ENCODE data around the gene INTS4.
"Not testable (repeated sequence)": the region's sequence is repeated elsewhere in the genome, so short reads cannot be mapped to it uniquely, and the experiment has no call there.

Gene INTS4

DNA sequence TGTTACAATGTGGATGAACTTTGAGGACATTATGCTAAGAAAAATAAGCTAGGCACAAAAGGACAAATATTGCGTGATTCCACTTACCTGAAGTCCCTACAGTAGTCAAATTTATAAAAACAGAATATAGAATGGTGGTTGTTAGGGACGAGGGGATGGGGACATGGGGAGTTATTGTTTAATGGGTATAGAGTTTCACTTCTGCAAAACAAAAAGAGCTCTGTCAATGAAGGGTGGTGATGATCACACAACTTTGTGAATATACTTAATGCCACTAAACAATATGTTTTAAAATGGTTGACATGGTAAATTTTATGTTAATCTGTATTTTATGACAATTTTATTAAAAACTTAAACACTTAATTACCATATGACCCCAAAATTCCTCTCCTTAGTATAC lies 26.1 kb downstream of the INTS4 start:
- no peak for DNase-seq (ENCODE audit: extremely low spot score)
- ChIA-PET CTCF (interaction anchor here (0.7 kb wide), 1 partner anchor 26 kb away, joined by 4 read pairs; the partner anchor contains the start of gene INTS4), POLR2A (no interaction called here)
- no peak for TF ChIP-seq ARNT (IDR thresholded peaks at IDR 0.05)
- TF ChIP-seq FOXM1 (IDR thresholded peaks at IDR 0.05; ENCODE audit: borderline replicate concordance): no peak
- TF ChIP-seq FOXK2 (IDR thresholded peaks at IDR 0.05): no peak
- TF ChIP-seq CTBP1 (IDR thresholded peaks at IDR 0.05; ENCODE audit: borderline replicate concordance): no peak
- TF ChIP-seq TARDBP (IDR thresholded peaks at IDR 0.05): no peak
- TF ChIP-seq NFRKB (IDR thresholded peaks at IDR 0.05): no peak
- no peak for TF ChIP-seq BHLHE40 (IDR thresholded peaks at IDR 0.05; ENCODE audit: borderline replicate concordance)
- no peak for TF ChIP-seq LEF1 (IDR thresholded peaks at IDR 0.05; ENCODE audit: borderline replicate concordance)
- no peak for TF ChIP-seq ZNF384 (IDR thresholded peaks at IDR 0.05)
- TF ChIP-seq PKNOX1 (IDR thresholded peaks at IDR 0.05): no peak
- no peak for TF ChIP-seq ELF4 (IDR thresholded peaks at IDR 0.05)
- TF ChIP-seq HDGF (IDR thresholded peaks at IDR 0.05; ENCODE audit: borderline replicate concordance): no peak
- TF ChIP-seq FOXA1 (IDR thresholded peaks at IDR 0.05): no peak
- no peak for TF ChIP-seq L3MBTL2 (conservative IDR thresholded peaks at IDR 0.05)

GRCh38 chr11:77967753-77968152 lies 26.7 kb downstream of the INTS4 start:
- no peak for TF ChIP-seq LEF1 (IDR thresholded peaks at IDR 0.05; ENCODE audit: borderline replicate concordance)
- TF ChIP-seq ELF4 (IDR thresholded peaks at IDR 0.05): no peak
- CTCF ChIA-PET: no interaction called here
- POLR2A ChIA-PET: no interaction called here
- DNase-seq (ENCODE audit: extremely low spot score): no peak

GRCh38 chr11:77967121-77967520 lies 27.3 kb downstream of the INTS4 start:
- DNase-seq (ENCODE audit: extremely low spot score): no peak
- ChIA-PET CTCF (no interaction called here), POLR2A (no interaction called here)
- TF ChIP-seq CTBP1 (IDR thresholded peaks at IDR 0.05; ENCODE audit: borderline replicate concordance) (no peak), SUZ12 (IDR thresholded peaks at IDR 0.05) (no peak)

DNA sequence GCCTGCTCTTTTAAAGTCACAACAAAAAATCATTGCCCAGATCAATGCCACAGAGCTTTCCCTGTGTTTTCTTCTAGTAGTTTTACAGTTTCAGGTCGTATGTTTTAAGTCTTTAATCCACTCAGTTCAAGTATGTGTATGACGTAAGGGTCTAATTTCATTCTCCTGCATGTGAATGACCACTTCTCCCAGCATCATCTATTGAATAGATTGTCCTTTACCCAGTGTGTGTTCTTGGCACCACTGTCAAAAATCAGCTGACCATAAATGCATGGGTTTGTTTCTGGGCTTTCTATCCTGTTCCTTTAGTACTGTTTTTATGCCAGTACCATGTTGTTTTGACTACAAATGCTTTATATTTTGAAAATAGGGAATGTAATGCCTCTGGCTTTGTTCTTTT lies 28.1 kb downstream of the INTS4 start:
- TF ChIP-seq LEF1 (IDR thresholded peaks at IDR 0.05; ENCODE audit: borderline replicate concordance): no peak
- TF ChIP-seq SUZ12 (IDR thresholded peaks at IDR 0.05): no peak
- no peak for TF ChIP-seq CTBP1 (IDR thresholded peaks at IDR 0.05; ENCODE audit: borderline replicate concordance)
- no peak for TF ChIP-seq L3MBTL2 (conservative IDR thresholded peaks at IDR 0.05)
- TF ChIP-seq NFRKB (IDR thresholded peaks at IDR 0.05): no peak
- no peak for TF ChIP-seq ARNT (IDR thresholded peaks at IDR 0.05)
- no peak for TF ChIP-seq SP1 (IDR thresholded peaks at IDR 0.05)
- no peak for TF ChIP-seq PKNOX1 (IDR thresholded peaks at IDR 0.05)
- no peak for TF ChIP-seq ZNF384 (IDR thresholded peaks at IDR 0.05)
- no peak for TF ChIP-seq FOXK2 (IDR thresholded peaks at IDR 0.05)
- no peak for TF ChIP-seq HDGF (IDR thresholded peaks at IDR 0.05; ENCODE audit: borderline replicate concordance)
- no peak for TF ChIP-seq FOXM1 (IDR thresholded peaks at IDR 0.05; ENCODE audit: borderline replicate concordance)
- no peak for TF ChIP-seq ELF4 (IDR thresholded peaks at IDR 0.05)
- no peak for TF ChIP-seq FOXA1 (IDR thresholded peaks at IDR 0.05)
- no peak for TF ChIP-seq BHLHE40 (IDR thresholded peaks at IDR 0.05; ENCODE audit: borderline replicate concordance)
- no peak for DNase-seq (ENCODE audit: extremely low spot score)
- ChIA-PET POLR2A (no interaction called here), CTCF (no interaction called here)

DNA sequence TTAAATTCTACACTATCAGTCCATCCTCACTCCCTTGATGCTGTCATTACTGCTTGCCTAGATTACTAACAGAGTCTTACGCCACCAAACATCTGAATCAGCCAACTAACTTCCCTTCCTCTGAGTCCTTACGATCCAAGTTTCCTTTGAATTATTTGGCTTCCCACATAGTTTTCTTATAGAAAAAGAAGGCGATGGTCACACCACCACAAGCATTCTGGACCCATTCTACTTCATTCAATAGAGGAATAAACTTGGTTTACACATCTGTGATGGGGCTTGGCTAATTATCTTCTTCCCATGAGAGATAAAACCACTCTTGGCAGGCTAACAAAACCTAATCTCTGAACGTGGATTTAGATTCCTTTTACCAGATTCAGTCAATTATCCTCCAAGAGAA lies 35.0 kb downstream of the INTS4 start:
- TF ChIP-seq LEF1 (IDR thresholded peaks at IDR 0.05; ENCODE audit: borderline replicate concordance) (no peak), ZNF384 (IDR thresholded peaks at IDR 0.05) (no peak), HDGF (IDR thresholded peaks at IDR 0.05; ENCODE audit: borderline replicate concordance) (no peak), FOXM1 (IDR thresholded peaks at IDR 0.05; ENCODE audit: borderline replicate concordance) (no peak), NFRKB (IDR thresholded peaks at IDR 0.05) (no peak)
- no peak for DNase-seq (ENCODE audit: extremely low spot score)
- CTCF ChIA-PET: no interaction called here
- POLR2A ChIA-PET: no interaction called here

- DNase-seq (ENCODE audit: extremely low spot score); POLR2A ChIA-PET; CTCF ChIA-PET: not testable (repeated sequence)
Measured at GRCh38 chr11:77958583-77959177, 35.8 kb downstream of the INTS4 start.

GRCh38 chr11:77943296-77943695 lies 51.2 kb downstream of the INTS4 start:
- CTCF ChIA-PET; DNase-seq (ENCODE audit: extremely low spot score); POLR2A ChIA-PET: not testable (repeated sequence)

DNA sequence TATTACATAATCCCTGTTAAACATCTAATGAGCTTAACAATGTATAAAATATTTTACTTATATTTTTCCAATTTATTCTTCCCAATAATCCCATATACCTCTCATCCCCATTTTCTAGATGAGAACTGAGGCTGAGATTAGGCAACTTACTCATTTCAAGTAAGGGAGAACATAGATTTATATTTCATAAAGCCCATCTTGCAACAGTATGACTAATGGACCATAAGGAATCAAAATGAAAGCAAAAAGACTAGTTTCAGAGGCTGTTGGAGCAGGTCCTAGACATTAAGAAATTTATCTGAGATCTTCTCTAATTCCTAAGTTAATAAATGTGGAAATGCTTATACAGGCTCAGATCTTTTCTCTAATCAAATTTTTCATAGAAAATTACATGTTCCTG lies 52.0 kb downstream of the INTS4 start:
- CTCF ChIA-PET, POLR2A ChIA-PET: not testable (repeated sequence)

DNA sequence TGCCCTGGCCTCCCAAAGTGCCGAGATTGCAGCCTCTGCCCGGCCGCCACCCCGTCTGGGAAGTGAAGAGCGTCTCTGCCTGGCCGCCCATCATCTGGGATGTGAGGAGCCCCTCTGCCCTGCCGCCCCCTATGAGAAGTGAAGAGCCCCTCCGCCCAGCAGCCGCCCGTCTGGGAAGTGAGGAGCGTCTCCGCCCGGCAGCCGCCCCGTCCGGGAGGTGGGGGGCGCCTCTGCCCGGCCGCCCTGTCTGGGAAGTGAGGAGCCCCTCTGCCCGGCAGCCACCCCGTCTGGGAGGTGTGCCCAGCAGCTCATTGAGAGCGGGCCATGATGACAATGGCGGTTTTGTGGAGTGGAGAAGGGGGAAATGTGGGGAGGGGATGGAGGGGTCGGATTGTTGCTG lies 60.9 kb downstream of the INTS4 start:
- DNase-seq (ENCODE audit: extremely low spot score); CTCF ChIA-PET; POLR2A ChIA-PET: not testable (repeated sequence)

More for the DNA sequence above, 52.0 kb downstream of the INTS4 start:
- not testable (repeated sequence) for DNase-seq (ENCODE audit: extremely low spot score)

DNA sequence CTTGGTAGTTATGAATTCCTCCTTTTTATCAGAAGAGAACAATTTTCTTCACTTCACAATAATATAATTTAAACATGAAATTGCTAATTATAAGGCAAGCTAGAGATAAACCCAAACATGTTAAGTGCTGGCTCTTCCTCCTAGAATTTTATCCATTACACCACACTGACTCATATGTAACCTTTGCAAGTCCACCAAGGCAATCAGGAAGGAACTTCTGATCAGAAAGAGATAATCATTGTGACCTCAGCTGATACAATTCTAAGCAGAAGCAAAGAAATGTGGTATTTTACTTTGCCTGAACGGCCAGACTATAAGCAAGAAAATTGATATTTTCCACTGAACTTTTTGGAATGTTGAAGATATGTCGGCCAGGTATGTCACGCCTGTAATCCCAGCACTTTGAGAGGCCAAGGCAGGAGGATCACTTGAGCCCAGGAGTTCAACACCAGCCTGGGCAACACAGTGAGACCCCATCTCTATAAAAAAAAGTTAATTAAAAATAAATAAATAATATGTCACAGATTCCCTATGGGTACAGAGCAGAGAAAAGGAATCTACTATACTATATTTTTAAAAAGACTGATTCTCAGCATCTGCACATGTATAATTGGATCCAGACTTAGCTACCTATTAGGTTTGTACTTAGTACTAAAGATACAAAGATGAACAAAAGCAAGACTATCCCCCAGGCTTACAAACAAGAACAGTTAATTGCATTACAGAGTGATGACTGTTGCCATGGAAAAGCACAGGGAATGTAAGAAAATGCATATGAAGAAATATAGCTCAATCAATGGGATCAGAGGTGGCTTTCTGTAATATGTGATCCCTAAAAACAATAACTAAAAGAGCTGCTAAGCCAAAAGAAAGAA lies 63.9 kb downstream of the INTS4 start:
- CTCF ChIA-PET; POLR2A ChIA-PET; DNase-seq (ENCODE audit: extremely low spot score): not testable (repeated sequence)

- CTCF ChIA-PET; POLR2A ChIA-PET; DNase-seq (ENCODE audit: extremely low spot score): not testable (repeated sequence)
Measured at GRCh38 chr11:77917713-77918112, 76.8 kb downstream of the INTS4 start.

DNA sequence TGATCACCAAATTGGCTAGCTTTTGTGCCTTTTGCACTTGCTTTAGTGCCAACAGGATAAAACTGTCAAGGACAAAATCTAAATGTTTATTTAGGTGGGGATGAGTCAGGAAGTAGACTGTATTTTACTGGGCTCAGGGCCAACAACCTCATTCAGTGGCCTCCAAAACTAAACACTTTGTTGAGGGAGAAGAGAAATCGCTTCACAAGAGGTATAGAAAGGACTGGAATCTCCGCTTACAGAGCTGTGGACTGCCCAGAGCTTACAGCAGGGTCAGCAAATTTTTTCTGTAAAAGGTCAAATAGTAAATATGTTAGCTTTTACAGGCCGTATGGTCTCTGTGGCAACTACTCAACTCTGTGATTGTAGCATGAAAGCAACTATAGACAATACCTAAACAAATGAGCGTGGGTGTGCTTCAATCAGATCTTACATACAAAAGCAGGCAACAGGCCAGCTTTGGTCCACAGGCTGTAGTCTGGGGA lies 80.1 kb downstream of the INTS4 start:
- CTCF ChIA-PET; POLR2A ChIA-PET; DNase-seq (ENCODE audit: extremely low spot score): not testable (repeated sequence)
